ENCODE data around the gene RNF149. TPM values are rescaled to one million over a fixed set of nuclear protein-coding genes. Genes with fewer than 3 reads are reported as not detected.
"Not testable (repeated sequence)": the region's sequence is repeated elsewhere in the genome, so short reads cannot be mapped to it uniquely, and the experiment has no call there.

Gene RNF149
- total and polyA plus RNA-seq, 10 donors, result 31.8 to 398 (median 211) TPM

- no peak overlapping the region for H3K4me3 ChIP-seq
- no peak for DNase-seq
- intact Hi-C loops (cut with DNase I; ENCODE audit: low total_unique reads), result no loop called here
- H3K9me3 ChIP-seq, result no peaks in the 10 kb centered on the region
- peaks cover 0 to 5% (median 2%) of the 10 kb centered on the region in 6 donors for H3K4me1 ChIP-seq
- 81 to 94% (median 88%) methylated on average over 6 of the region's 6 CpGs for WGBS, 5 donors
- no peaks in the 10 kb centered on the region for H3K36me3 ChIP-seq
- no peaks in the 10 kb centered on the region for H3K27me3 ChIP-seq (replicated peaks in 1 of 7)
- H3K27ac ChIP-seq, result no peak overlapping the region
- no peak for TF ChIP-seq POLR2AphosphoS5 (IDR thresholded peaks at IDR 0.05)
- TF ChIP-seq POLR2A (IDR thresholded peaks at IDR 0.05), result no peak
- TF ChIP-seq CTCF (IDR thresholded peaks at IDR 0.05 in 8 of 11, conservative IDR thresholded peaks at IDR 0.05 in 3 of 11), result no peak
Observed at GRCh38 chr2:101356055-101356454, 47.6 kb upstream of the RNF149 start.

GRCh38 chr2:101355401-101356054 lies 47.0 kb upstream of the RNF149 start:
- TF ChIP-seq POLR2AphosphoS5 (IDR thresholded peaks at IDR 0.05), result no peak
- no peak for TF ChIP-seq POLR2A (IDR thresholded peaks at IDR 0.05)
- TF ChIP-seq CTCF (IDR thresholded peaks at IDR 0.05 in 8 of 11, conservative IDR thresholded peaks at IDR 0.05 in 3 of 11), result no peak
- Histone ChIP-seq H3K4me3 (no peak overlapping the region), H3K4me1 (no peaks in the 10 kb centered on the region), H3K9me3 (no peaks in the 10 kb centered on the region), H3K27ac (no peak overlapping the region), H3K36me3 (no peaks in the 10 kb centered on the region), H3K27me3 (replicated peaks in 1 of 7) (no peaks in the 10 kb centered on the region)
- DNase-seq, result no peak
- intact Hi-C loops (cut with DNase I; ENCODE audit: low total_unique reads), result no loop called here
- 80 to 88% (median 87%) methylated on average over 10 of the region's 10 CpGs for WGBS, 5 donors

DNA sequence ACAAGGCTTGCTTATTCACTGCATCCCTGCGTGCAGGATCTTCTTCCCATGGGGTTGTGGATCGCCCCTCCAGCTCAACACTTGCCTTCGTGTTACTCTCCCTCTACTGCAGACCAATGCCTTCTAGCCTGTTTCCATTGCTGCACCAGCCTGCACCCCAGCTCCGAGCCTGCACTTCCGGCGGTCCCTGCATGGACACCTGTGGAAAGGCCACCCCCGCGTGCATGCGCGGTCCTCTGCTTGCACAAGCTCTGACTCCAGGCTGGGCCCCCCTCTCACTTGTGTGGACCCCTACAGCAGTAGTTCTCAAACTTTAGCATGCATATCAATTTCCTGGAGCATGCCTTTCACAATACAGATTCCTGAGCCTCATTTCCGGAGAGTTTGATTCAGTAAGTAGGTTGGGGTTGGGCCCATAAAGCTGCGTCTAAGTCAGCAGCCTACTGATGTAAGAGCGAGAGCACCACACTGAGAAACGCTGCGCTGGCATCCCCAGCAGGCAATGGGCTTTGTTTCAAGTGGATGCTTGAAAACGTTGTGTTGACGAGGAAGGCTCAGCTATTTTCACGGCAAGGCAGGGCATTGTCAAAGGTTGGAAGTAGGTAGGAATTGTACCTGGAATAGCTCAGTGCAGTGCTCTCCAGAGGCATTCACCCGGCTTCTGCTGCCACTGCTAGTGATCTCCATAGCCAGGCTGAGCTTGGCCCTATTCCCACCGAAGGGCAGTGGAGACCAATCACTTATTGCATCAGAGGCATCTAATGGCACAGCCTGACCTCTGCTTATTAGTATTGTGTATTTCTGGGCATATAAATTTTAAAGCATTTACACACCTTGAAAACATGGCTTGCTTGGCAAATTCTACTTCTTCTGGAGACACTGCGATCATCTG lies 46.2 kb upstream of the RNF149 start:
- Histone ChIP-seq H3K36me3 (no peaks in the 10 kb centered on the region), H3K4me3 (no peak overlapping the region), H3K27ac (no peak overlapping the region), H3K27me3 (replicated peaks in 1 of 7) (no peaks in the 10 kb centered on the region), H3K9me3 (no peaks in the 10 kb centered on the region), H3K4me1 (no peaks in the 10 kb centered on the region)
- WGBS, 5 donors, result 91 to 96% (median 92%) methylated on average over 21 of the region's 21 CpGs
- DNase-seq, result no peak
- intact Hi-C loops (cut with DNase I; ENCODE audit: low total_unique reads), result no loop called here
- no peak for TF ChIP-seq POLR2A (IDR thresholded peaks at IDR 0.05)
- no peak for TF ChIP-seq POLR2AphosphoS5 (IDR thresholded peaks at IDR 0.05)
- TF ChIP-seq CTCF (IDR thresholded peaks at IDR 0.05 in 8 of 11, conservative IDR thresholded peaks at IDR 0.05 in 3 of 11), result no peak

GRCh38 chr2:101352631-101353030 lies 44.1 kb upstream of the RNF149 start:
- H3K9me3 ChIP-seq; H3K27me3 ChIP-seq (replicated peaks in 1 of 7); DNase-seq; H3K36me3 ChIP-seq; H3K4me1 ChIP-seq; intact Hi-C loops (cut with DNase I; ENCODE audit: low total_unique reads); H3K27ac ChIP-seq; H3K4me3 ChIP-seq: not testable (repeated sequence)
- WGBS, 5 donors, result 72 to 94% (median 85%) methylated on average over 4 of the region's 4 CpGs
